Aorta (tissue), 5 donors: Measurements from ENCODE around the gene SLIT3. TPM values are rescaled to one million over a fixed set of nuclear protein-coding genes. Genes with fewer than 3 reads are reported as not detected.

Source experiments
- ATAC-seq: fragments of 200-7000 bp; cut with Tn5 transposase; one replicate; pipeline ENCODE4 v1.9.1; 2022; ENCODE audit warnings: moderate library complexity; ENCODE audit not compliant: low FRiP score
- DNase-seq, 2 donors: peaks; one replicate each; pipeline ENCODE4 v3.0.0-alpha.2; 2020
- H3K27ac ChIP-seq, 2 donors: one replicate each; pipeline ENCODE4 v1.5.1; 2013; ENCODE audit warnings: low read length in 2 of 2, mild to moderate bottlenecking in 2 of 2, moderate library complexity in 2 of 2, control low read depth in 1 of 2, inconsistent platforms in 1 of 2, low read depth in 1 of 2
- H3K27me3 ChIP-seq, 2 donors: one replicate each; pipeline ENCODE4 v1.6.1; 2013; ENCODE audit warnings: control low read depth in 1 of 2, low read length in 1 of 2, mild to moderate bottlenecking in 1 of 2, moderate library complexity in 1 of 2; ENCODE audit not compliant: insufficient read depth in 2 of 2, control insufficient read depth in 1 of 2
- H3K36me3 ChIP-seq, 2 donors: one replicate each; pipeline ENCODE4 v1.6.1; 2013; ENCODE audit warnings: control low read depth in 1 of 2, low read length in 1 of 2, mild to moderate bottlenecking in 1 of 2; ENCODE audit not compliant: insufficient read depth in 2 of 2, control insufficient read depth in 1 of 2
- H3K4me1 ChIP-seq, 2 donors: one replicate each; pipeline ENCODE4 v1.6.1; 2013; ENCODE audit warnings: low read length in 2 of 2, control low read depth in 1 of 2, mild to moderate bottlenecking in 1 of 2, moderate library complexity in 1 of 2; ENCODE audit not compliant: insufficient read depth in 2 of 2, control insufficient read depth in 1 of 2
- H3K4me3 ChIP-seq, 2 donors: one replicate each; pipeline ENCODE4 v1.5.1; 2013; ENCODE audit warnings: low read length in 2 of 2, control low read depth in 1 of 2, mild to moderate bottlenecking in 1 of 2
- H3K9me3 ChIP-seq: one replicate; pipeline ENCODE4 v1.6.1; 2013; ENCODE audit warnings: mild to moderate bottlenecking, low read length; ENCODE audit not compliant: control insufficient read depth
- WGBS, 2 donors: extraction: QIAGEN DNeasy Blood & Tissue Kit; methylation state at CpG; one replicate each; pipeline ENCODE4 v1.1.7; 2013; 5-methylcytosine and 5-hydroxymethylcytosine counted together
- intact Hi-C, 2 donors: fragments of 100-400 bp; cut with DNase I; formaldehyde crosslinking; loops; one replicate each; pipeline versions ENCODE4 v1.14.2 to v1.15.0; 2022
- polyA plus RNA-seq, 2 donors: library from polyadenylated mRNA; stranded (reverse); fragments of 200-250 nt; gene quantifications; one replicate each; pipeline ENCODE4 v1.2.3, GENCODE V29; 2013
- total RNA-seq, 2 donors: library from RNA; stranded (reverse); fragmentation: NEBNext Ultra II Directional; extraction: Animal tissue kit (Norgen Biotek cat#: 25700); gene quantifications; one replicate each; pipeline ENCODE4 v1.2.1, GENCODE V29; 2021
- donor health status: healthy with polysubstance abuse.
- donor health status: Bipolar disorder and iron deficiency.
- donor health status: DM: no; HTN: no; CAD: no.
- donor health status: DM: no; HTN: no; CAD: no.
- donor health status: DM: yes; HTN: yes; CAD: no.

The SLIT3 gene
- total and polyA plus RNA-seq, 4 donors: 8.6 to 108 (median 77.0) TPM

DNA sequence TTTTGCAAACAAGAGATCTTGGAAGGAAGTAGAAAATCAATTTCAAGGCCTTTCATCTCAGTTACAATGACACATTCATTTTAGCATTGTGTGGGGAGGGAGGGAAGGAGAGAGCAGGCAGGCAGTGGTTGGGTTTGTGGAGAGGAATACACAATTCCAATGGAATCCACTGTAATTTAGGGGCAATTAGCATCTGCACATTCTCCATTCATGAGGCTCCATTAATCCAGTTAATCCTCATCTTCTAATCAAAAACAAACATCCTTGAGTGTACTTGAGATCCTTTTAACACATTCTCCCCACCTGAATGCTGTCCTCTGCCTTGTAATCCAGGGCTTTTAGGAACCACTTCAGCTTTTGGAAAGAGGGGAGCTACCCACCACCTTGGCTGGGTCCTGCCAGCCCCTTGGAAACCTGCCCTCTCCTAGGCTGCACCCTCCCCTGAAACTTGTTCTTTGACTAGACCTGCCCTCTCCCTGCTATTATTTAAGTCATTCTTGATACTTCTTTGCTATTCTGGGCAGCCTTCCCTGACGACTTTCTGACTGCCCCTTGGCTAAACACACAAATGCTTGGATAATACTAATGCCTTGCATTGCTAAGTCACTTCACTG is 271.2 kb downstream of the SLIT3 start:
- Histone ChIP-seq H3K9me3 (no peaks in the 10 kb centered on the region), H3K36me3 (no peaks in the 10 kb centered on the region), H3K27ac (peak overlapping the region; percentile 39 to 92), H3K27me3 (no peaks in the 10 kb centered on the region), H3K4me1 (peaks cover 6 to 8% of the 10 kb centered on the region in 2 donors), H3K4me3 (no peak overlapping the region)
- intact Hi-C loops: loop anchor here in 1 of 2 donors (5.0 kb wide), 1 partner anchor 38 kb away; no protein-coding TSS in a partner anchor
- peak; percentile 64 for ATAC-seq
- peak in 1 of 2 donors; percentile 49 for DNase-seq
- WGBS, 2 donors: 2 to 6% methylated on average over 1 of the region's 1 CpG

DNA sequence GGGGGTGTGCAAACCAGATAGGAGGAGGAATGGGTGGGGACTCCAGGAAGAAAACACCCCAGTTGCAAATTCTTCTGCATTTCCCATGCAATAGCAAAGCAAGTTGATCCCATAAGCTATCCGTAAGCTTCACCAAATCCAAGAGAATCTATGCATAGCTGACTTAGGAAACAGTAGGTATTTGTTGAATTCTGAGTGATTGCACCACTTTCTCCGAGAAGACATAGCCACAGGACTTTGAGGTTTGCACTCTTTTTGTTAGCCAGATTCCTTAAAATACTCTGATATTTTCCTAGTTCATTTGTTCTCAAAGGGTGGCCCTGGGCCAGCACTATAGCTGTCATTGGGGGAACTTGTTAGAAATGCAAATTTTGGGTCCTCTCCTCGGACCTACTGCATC is 271.9 kb downstream of the SLIT3 start:
- H3K4me3 ChIP-seq: no peak overlapping the region
- no peaks in the 10 kb centered on the region for H3K36me3 ChIP-seq
- DNase-seq (no peak), ATAC-seq (no peak)
- 33 to 36% methylated on average over 3 of the region's 3 CpGs for WGBS, 2 donors
- intact Hi-C loops: no loop called here
- H3K27me3 ChIP-seq: no peaks in the 10 kb centered on the region
- peaks cover 6 to 8% of the 10 kb centered on the region in 2 donors for H3K4me1 ChIP-seq
- peak overlapping the region; percentile 33 to 82 for H3K27ac ChIP-seq
- no peaks in the 10 kb centered on the region for H3K9me3 ChIP-seq

DNA sequence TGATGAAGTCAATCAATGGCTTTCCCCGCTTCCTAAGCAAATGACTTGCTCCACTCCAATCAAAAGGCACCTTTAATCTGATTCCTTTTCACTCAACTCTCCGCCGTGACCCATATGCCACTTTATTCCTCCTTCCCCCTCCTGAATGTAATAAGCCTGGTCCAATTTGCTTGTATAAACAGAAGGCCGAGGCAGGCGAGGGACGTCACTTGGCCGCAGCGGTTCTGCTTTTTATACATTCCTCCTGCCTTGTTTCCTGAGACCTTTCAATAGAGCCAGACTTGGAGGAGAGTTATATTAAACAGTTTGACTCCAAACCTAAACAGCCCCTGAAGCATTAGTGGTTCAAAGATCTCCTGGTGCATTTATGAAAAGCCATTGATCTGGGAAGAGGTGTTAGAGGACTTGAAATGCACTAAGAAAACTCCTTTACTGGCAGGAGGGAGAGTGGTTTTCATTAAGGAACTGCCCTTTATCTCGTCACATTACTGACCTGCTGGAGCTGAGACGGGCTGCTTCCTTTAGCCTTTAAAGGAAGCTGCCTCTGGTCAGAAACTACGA is 273.4 kb downstream of the SLIT3 start:
- Histone ChIP-seq H3K4me3 (no peak overlapping the region), H3K27me3 (no peaks in the 10 kb centered on the region), H3K27ac (peak overlapping the region; percentile 73 to 84), H3K9me3 (no peaks in the 10 kb centered on the region), H3K4me1 (peaks cover 6 to 8% of the 10 kb centered on the region in 2 donors), H3K36me3 (no peaks in the 10 kb centered on the region)
- DNase-seq: peak in 1 of 2 donors; percentile 76
- intact Hi-C loops: no loop called here
- ATAC-seq: no peak
- whole genome bisulfite sequencing, 2 donors: 6 to 8% methylated on average over 11 of the region's 11 CpGs

DNA sequence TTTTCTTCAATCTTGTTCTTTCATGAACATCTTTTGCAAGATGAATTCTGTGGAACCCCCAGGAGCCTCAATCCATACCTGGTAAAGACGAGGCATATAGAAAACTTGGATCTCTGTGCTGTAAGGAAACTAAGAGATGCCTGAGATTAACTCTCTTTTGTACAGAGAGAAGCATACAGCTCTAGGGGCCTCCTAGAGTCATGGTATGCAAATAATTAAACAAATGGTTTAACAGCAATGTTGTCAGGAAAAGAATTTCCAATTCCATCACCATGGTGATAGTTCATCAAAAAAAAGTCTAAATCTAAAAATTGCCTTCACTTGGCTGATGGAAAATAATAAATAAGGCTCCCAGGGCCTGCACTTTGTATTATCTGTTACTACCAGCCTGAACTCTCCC is 275.4 kb downstream of the SLIT3 start:
- Histone ChIP-seq H3K36me3 (no peaks in the 10 kb centered on the region), H3K9me3 (no peaks in the 10 kb centered on the region), H3K27ac (no peak overlapping the region), H3K4me1 (peaks cover 4 to 8% of the 10 kb centered on the region in 2 donors), H3K4me3 (no peak overlapping the region), H3K27me3 (no peaks in the 10 kb centered on the region)
- DNase-seq: no peak
- WGBS, 2 donors: 93 to 94% methylated on average over 1 of the region's 1 CpG
- no peak for ATAC-seq
- intact Hi-C loops: no loop called here

DNA sequence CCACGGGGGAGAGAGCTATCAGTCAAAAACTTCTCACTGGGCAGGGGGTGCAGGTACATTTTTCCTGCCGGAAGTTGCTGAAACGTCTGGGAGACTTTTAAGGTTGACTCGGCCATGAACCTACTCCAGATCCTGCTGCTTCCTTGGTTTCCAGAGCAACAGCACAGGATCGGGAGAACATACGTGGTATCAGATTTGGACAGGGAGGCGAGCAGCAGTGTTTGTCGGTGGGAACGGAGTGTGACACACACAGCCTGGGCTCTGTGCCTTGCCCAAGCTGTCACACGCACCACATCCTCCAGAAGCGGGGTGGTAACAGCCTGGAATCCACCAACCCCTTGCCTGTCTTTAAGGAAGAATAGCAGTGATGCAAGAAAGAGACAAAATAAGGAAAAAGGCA is 276.5 kb downstream of the SLIT3 start:
- H3K9me3 ChIP-seq: no peaks in the 10 kb centered on the region
- intact Hi-C loops: no loop called here
- H3K27me3 ChIP-seq: no peaks in the 10 kb centered on the region
- peaks cover 2 to 8% of the 10 kb centered on the region in 2 donors for H3K4me1 ChIP-seq
- 3 to 8% methylated on average over 11 of the region's 11 CpGs for WGBS, 2 donors
- no peak overlapping the region for H3K4me3 ChIP-seq
- DNase-seq (peak in 1 of 2 donors; percentile 74), ATAC-seq (peak; percentile 72)
- no peak overlapping the region for H3K27ac ChIP-seq
- H3K36me3 ChIP-seq: no peaks in the 10 kb centered on the region

DNA sequence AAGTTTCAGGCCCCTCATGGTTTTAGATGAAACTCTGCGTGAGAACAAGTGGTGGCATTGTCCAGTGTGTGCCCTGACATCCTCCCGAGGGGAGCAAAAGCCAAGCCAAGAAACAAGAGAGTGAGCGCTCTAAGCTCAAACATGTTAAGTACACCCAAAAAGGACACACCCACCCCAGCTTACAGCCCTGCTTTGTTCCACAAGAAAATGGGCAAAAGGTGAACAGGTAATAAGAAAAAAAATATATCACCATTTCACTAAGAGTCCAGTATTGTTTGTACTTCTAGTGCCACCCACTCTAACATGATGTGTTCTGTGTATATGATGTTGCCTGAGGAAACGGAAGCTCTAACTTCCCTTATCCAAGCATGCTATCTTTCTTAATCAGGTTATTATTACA is 278.2 kb downstream of the SLIT3 start:
- WGBS, 2 donors: 88 to 92% methylated on average over 4 of the region's 4 CpGs

DNA sequence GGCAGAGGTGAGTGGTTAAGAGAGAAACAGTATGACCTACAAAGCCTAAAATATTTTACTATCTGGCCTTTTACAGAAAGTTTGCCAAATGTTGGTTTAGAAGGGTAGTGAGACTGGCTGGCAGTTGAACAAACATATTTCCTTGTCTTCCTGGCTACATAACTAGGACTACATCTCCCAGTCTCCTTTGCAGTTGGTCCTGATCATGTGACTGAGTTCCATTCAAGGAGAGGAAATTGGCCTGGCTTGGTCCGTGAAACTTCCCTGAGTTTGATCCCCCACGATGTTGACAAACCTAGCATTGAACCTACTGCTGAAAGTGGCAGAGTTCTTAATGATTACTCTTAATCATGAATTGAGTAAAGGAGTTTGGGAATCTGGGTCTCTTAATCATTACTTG is 280.8 kb downstream of the SLIT3 start:
- no peaks in the 10 kb centered on the region for H3K27me3 ChIP-seq
- intact Hi-C loops: no loop called here
- DNase-seq (no peak), ATAC-seq (no peak)
- H3K36me3 ChIP-seq: no peaks in the 10 kb centered on the region
- no peak overlapping the region for H3K4me3 ChIP-seq
- WGBS, 2 donors: 30 to 37% methylated on average over 2 of the region's 2 CpGs
- no peaks in the 10 kb centered on the region for H3K9me3 ChIP-seq
- no peak overlapping the region for H3K27ac ChIP-seq
- no peaks in the 10 kb centered on the region for H3K4me1 ChIP-seq

More for the DNA sequence above, 278.2 kb downstream of the SLIT3 start:
- H3K4me3 ChIP-seq: no peak overlapping the region
- no peak overlapping the region for H3K27ac ChIP-seq
- H3K4me1 ChIP-seq: no peaks in the 10 kb centered on the region
- H3K36me3 ChIP-seq: no peaks in the 10 kb centered on the region
- no peak for DNase-seq
- no peaks in the 10 kb centered on the region for H3K9me3 ChIP-seq
- intact Hi-C loops: no loop called here
- ATAC-seq: no peak
- no peaks in the 10 kb centered on the region for H3K27me3 ChIP-seq

DNA sequence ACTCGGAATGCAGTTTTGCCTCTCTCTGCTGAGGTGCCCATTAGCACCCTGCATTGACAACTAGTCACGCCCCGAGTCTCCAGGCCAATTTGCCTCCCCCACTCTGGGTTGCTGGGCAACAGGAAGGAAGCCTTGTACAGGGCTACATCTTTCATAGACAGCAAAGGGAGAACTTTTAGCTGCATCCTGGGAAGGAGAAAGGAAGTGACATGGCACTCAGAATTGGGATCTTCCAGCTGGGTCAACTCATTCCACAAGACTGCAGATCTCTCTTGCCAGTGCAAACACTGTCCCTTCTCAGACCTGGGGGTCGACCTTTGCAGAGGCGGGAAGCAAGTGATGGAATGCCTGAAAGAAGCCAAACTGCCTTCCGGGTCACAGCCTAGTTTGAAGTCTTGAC is 282.0 kb downstream of the SLIT3 start:
- no peak for ATAC-seq
- 44 to 53% methylated on average over 6 of the region's 6 CpGs for WGBS, 2 donors
- intact Hi-C loops: no loop called here

DNA sequence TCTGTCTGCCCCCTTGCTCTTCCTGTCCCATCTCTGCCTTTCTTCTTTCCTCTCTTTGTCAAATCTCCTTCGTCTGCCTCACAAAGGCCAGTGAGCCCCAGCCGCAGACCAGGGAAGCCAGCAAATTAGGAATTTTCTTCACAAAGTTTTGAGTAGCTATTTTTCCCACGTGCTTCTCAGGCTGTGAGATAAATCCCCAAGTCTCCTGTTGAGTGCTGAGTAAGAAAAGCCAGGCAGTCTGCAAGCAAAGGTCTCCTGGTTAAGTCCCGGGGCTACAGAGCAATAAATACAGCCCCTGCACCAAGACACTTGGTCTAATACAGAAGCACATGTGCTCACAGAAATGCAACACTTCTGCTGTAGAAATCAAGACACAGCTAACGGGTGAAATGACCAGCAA is 284.9 kb downstream of the SLIT3 start:
- 71 to 74% methylated on average over 5 of the region's 5 CpGs for WGBS, 2 donors
- no peak for DNase-seq
- no peak for ATAC-seq
- Histone ChIP-seq H3K27ac (no peak overlapping the region), H3K4me3 (no peak overlapping the region), H3K4me1 (no peaks in the 10 kb centered on the region), H3K27me3 (no peaks in the 10 kb centered on the region), H3K36me3 (no peaks in the 10 kb centered on the region), H3K9me3 (no peaks in the 10 kb centered on the region)
- intact Hi-C loops: no loop called here

More for the DNA sequence above, 282.0 kb downstream of the SLIT3 start:
- no peaks in the 10 kb centered on the region for H3K36me3 ChIP-seq
- DNase-seq: no peak
- no peak overlapping the region for H3K27ac ChIP-seq
- no peaks in the 10 kb centered on the region for H3K27me3 ChIP-seq
- no peak overlapping the region for H3K4me3 ChIP-seq
- no peaks in the 10 kb centered on the region for H3K4me1 ChIP-seq
- H3K9me3 ChIP-seq: no peaks in the 10 kb centered on the region
